Ascending aorta (tissue), 2 donors: Measurements from ENCODE around the gene KRT28. TPM values are rescaled to one million over a fixed set of nuclear protein-coding genes. Genes with fewer than 3 reads are reported as not detected.

Experiments
- DNase-seq, 2 donors: peaks; one replicate each; pipeline ENCODE4 v3.0.0-alpha.2; 2019; ENCODE audit warnings: low spot score in 2 of 2
- H3K27ac ChIP-seq, 2 donors: fragments of 200-600 bp; sonication (generic); one replicate each; pipeline ENCODE4 v1.5.1; 2016 to 2017; ENCODE audit warnings: mild to moderate bottlenecking in 1 of 2
- H3K27me3 ChIP-seq: fragments of 200-600 bp; sonication (generic); one replicate; pipeline ENCODE4 v1.5.1; 2017
- H3K36me3 ChIP-seq, 2 donors: fragments of 200-600 bp; sonication (generic); one replicate each; pipeline ENCODE4 v1.5.1; 2016
- H3K4me1 ChIP-seq, 2 donors: fragments of 200-600 bp; sonication (generic); one replicate each; pipeline ENCODE4 v1.5.1; 2016 to 2017; ENCODE audit warnings: mild to moderate bottlenecking in 1 of 2
- H3K4me3 ChIP-seq, 2 donors: fragments of 200-600 bp; sonication (generic); one replicate each; pipeline ENCODE4 v1.5.1; 2016 to 2017; ENCODE audit warnings: mild to moderate bottlenecking in 1 of 2
- H3K9me3 ChIP-seq, 2 donors: fragments of 200-600 bp; sonication (generic); one replicate each; pipeline ENCODE4 v1.5.1; 2016
- CTCF ChIP-seq, 3 experiments: fragments of 200-600 bp in 2 of 3; fragments of 450-650 bp in 1 of 3; sonication (generic) in 2 of 3; IDR thresholded peaks; one replicate each; pipeline ENCODE4 v1.5.1; 2016 to 2019; ENCODE audit warnings: antibody characterized with exemption in 3 of 3, mild to moderate bottlenecking in 1 of 3, moderate library complexity in 1 of 3
- intact Hi-C: fragments of 100-400 bp; cut with DNase I; formaldehyde crosslinking; loops from one replicate; pipeline ENCODE4 v1.15.1; 2023
- total RNA-seq: library from RNA; depleted of rRNA; stranded (reverse); fragments of >200 nt; gene quantifications from one replicate; pipeline ENCODE4 v1.1.0, GENCODE V29; 2016

KRT28 gene, protein sequence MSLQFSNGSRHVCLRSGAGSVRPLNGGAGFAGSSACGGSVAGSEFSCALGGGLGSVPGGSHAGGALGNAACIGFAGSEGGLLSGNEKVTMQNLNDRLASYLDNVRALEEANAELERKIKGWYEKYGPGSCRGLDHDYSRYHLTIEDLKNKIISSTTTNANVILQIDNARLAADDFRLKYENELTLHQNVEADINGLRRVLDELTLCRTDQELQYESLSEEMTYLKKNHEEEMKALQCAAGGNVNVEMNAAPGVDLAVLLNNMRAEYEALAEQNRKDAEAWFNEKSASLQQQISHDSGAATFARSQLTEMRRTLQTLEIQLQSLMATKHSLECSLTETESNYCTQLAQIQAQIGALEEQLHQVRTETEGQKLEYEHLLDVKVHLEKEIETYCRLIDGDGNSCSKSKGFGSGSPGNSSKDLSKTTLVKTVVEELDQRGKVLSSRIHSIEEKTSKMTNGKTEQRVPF
- not detected for total RNA-seq

DNA sequence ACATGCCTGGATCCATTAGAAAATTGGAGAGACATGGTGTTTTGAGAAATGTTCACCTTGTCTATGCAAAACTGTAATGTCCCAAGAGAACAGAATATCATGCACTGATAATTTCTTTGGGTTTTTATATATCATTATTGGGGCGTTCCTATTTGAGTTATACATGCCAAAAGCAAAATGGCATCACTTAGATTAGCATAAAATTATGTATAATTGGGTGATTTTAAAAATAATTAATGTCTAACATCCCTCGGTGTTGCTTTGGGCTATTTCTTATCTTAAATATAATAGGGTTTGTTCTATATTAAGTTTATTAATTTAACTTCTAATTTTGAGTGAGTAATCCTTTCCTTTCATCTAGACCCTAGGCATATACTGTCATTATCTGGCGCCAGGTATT, at the start of gene KRT28:
Gene KRT28 (minus strand): TSS at position 101 of the 400 bp plus-strand sequence. CDS start 66 bp downstream, at position 35.
- Histone ChIP-seq H3K9me3 (no peaks in the 10 kb centered on the region), H3K36me3 (no peaks in the 10 kb centered on the region), H3K4me3 (no peak within 1 kb of the TSS), H3K4me1 (no peaks in the 10 kb centered on the region), H3K27ac (no peak within 1 kb of the TSS), H3K27me3 (no peaks in the 10 kb centered on the region)
- TF ChIP-seq CTCF (IDR thresholded peaks at IDR 0.05) = no peak
- intact Hi-C loops = loop anchor here (5.0 kb wide), 4 partner anchors 107 to 847 kb away; no protein-coding TSS in a partner anchor
- DNase-seq = no peak

- intact Hi-C loops = no loop called here
- no peak for DNase-seq
- Histone ChIP-seq H3K27me3 (no peaks in the 10 kb centered on the region), H3K27ac (no peak overlapping the region), H3K4me3 (no peak overlapping the region), H3K4me1 (no peaks in the 10 kb centered on the region), H3K9me3 (no peaks in the 10 kb centered on the region), H3K36me3 (no peaks in the 10 kb centered on the region)
- TF ChIP-seq CTCF (IDR thresholded peaks at IDR 0.05) = no peak
These were observed 49.0 kb upstream of the KRT28 start for GRCh38 chr17:40848583-40849235.

DNA sequence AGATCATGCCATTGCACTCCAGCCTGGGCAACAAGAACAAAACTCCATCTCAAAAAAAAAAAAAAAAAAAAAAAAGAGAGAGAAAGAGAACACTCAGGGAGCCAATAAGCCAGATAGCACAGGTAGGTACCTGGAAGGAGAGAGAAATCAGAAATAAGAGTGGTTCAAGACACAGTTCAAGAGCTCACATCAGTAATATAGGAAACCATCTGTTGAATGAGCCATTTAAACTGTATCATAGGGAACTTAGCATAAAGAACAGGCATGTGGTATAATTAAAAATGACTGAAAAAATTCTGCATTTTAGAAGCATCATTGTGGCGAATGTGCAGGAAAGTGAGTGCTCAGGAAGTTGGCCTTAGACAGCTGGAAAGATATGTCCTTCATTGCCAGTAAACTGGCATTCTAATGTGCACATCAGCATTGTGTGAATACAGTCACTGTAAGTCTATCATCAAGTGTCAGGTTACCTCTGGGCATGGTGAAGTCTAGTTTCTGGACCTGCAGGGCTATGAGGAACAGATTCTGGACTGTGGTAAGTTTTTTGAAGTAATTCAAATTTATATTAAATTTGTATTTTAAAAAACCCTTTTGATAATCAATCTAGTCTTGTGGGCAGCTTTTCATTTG, 46.9 kb upstream of the KRT28 start:
- Histone ChIP-seq H3K4me1 (no peaks in the 10 kb centered on the region), H3K27me3 (no peaks in the 10 kb centered on the region), H3K9me3 (no peaks in the 10 kb centered on the region), H3K4me3 (no peak overlapping the region), H3K36me3 (no peaks in the 10 kb centered on the region), H3K27ac (no peak overlapping the region)
- intact Hi-C loops = no loop called here
- no peak for TF ChIP-seq CTCF (IDR thresholded peaks at IDR 0.05)
- no peak for DNase-seq

DNA sequence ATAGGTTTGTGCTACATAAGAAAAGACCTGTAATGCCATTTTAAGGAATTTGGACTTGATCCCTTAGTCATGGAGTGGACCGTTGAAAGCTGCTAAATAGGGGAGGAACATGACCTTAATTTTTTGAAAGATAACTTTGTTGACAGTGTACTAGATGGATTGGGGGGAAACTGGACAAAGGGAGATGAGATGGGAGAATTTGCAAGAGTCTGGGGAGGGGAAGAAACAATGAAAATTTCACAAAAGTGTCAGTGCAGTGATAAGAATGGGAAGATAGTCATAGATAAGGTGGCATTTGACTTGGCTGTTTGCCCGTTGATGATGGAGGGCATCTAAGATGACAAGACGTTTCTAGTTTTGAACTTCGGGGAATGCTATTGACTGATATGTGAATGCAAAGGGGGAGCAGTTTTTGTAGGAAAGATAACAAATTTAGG, 44.9 kb upstream of the KRT28 start:
- no peak for TF ChIP-seq CTCF (IDR thresholded peaks at IDR 0.05)
- Histone ChIP-seq H3K4me3 (no peak overlapping the region), H3K27me3 (no peaks in the 10 kb centered on the region), H3K27ac (no peak overlapping the region), H3K4me1 (no peaks in the 10 kb centered on the region), H3K9me3 (no peaks in the 10 kb centered on the region), H3K36me3 (no peaks in the 10 kb centered on the region)
- intact Hi-C loops = no loop called here
- no peak for DNase-seq

- H3K4me3 ChIP-seq = no peak overlapping the region
- H3K4me1 ChIP-seq = no peaks in the 10 kb centered on the region
- intact Hi-C loops = no loop called here
- H3K36me3 ChIP-seq = no peaks in the 10 kb centered on the region
- no peak overlapping the region for H3K27ac ChIP-seq
- no peak for DNase-seq
- H3K9me3 ChIP-seq = no peaks in the 10 kb centered on the region
- no peaks in the 10 kb centered on the region for H3K27me3 ChIP-seq
- no peak for TF ChIP-seq CTCF (IDR thresholded peaks at IDR 0.05)
These were observed 43.5 kb upstream of the KRT28 start for GRCh38 chr17:40843242-40843641.
